HG03342 (cell line): Measurements from ENCODE around the gene ACY1.

Experiments used
- ATAC-seq: cut with Tn5 transposase; IDR thresholded peaks from one replicate; pipeline ENCODE4 v1.9.1; 2021; ENCODE audit warnings: mild to moderate bottlenecking, moderate library complexity; ENCODE audit not compliant: unreplicated experiment

ACY1 gene

DNA sequence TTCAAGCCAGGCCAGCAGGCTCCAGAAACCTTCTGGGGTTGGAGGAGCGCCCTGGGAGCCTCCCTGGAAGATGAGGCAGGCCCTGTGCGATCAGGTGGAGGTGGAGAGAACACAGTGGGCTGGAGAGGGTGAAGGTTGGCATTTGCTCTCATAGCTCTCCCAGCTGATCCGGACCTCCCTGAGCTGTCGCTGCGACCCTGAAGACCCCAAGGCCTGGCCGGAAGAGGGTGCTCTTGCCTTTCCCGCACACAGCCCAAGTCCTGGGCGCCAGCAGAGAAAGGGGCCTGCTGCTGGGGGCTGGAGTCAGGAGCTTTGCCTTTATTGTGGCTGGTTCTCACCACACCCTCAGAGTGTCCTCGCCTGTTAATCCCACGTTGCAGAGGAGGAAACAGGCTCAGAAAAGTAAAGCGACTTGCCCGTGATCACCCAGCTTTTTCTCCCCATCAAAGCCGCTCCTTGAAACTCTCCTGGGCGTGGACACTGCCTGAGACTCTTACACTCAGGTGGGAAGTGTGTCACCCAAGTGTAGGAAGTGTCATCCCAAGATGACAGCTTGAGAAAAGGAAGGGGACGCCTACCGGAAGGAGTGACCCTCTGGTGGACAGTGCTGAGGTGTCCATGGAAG, 20.9 kb downstream of the ACY1 start:
- no peak for ATAC-seq

DNA sequence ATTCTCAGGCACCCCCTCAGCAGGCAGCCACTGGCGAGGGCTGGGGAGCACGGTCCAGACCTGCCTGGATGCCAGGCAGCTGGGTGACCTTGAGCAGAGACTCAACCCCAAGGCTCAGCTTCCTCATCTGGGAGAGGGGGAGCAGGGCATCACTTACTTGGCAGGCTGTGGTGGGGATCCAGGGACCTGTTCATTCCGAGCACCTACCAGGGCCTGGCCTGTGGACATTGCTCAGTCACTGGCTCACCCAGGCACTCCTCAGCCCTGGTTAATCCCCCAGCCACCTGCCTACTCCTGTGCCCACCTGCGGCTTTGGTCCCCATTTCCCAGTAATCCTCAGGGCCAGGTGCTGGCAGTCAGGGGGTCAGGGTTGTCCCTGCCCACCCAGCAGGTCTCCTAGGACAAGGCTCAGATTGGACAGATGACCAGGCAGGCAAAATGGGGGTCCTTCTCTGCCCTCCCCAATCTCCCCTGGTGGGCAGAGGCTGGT, 21.6 kb downstream of the ACY1 start:
- ATAC-seq, result no peak

DNA sequence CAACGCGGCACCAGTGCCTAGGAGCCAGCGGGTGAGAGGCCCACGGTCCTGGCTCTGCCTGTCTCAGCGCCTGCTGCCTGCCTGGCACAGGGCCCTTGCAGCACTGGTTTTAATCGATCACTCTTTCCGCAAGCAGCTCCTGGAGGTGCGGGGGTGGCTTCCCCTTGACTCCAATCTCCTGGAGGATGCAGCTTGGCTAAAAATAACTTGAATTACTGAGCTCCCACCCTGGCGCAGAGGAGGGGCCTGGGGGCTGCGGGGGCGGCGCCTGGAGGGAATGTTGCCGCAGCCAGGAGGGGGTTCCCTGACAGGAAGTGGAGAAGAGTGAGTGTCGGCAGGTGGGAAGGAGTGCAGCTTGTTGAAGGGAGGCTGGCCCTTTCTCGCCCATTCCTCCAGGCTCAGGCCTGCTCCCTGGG, 22.2 kb downstream of the ACY1 start:
- ATAC-seq, result no peak

DNA sequence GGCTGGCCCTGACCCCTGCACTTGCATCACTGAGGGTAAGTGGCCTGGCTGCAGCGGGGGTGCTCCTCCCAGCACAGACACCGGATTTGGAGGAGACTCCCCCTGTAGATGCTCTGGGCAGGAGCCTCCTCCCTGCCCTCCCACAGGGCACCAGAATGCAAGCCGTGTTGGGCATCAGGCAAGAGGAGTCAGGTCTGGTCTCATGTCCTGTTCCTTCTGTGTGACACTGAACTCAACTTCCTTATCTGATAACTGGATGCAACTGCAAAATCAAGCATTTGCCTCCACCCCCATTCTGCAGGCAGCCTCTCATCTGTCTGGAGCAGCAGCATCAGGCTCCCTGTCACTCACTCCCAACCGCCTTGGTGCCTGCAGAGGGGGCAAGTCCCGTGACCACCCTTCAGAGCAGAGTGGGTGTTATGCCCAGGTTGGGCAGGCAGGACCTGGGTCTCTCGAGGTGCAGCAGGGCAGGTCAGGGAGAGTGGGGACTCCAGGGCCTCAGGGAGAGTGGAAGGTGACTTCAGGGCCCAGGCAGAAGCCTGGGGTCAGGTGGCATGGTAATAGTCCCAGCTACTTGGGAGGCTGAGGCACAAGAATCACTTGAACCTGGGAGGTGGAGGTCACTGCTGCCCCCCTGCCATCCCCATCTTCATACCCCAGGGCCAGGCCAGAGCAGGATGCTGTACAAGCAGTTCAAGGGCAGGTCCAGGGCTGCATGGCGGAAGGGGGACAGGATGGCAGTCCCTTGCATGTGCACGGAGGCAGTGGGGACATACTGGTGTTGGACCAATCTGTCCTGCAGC, 22.9 kb downstream of the ACY1 start:
- ATAC-seq, result no peak

DNA sequence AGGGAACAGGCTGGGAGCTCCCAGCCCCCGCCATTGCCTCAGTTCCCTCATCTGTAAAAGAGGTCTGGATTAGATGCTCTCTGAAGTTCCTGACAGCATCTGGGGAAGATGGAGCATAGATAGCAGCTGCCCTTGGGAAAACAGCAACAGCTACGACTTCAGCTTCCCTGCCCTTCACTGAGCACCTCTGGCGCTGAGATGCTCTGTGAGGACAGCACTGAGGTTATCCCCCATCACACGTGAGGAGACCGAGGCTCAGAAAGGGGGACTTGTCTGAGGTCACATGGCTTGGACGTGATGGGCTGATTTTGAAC, 23.4 kb downstream of the ACY1 start:
- ATAC-seq, result no peak

DNA sequence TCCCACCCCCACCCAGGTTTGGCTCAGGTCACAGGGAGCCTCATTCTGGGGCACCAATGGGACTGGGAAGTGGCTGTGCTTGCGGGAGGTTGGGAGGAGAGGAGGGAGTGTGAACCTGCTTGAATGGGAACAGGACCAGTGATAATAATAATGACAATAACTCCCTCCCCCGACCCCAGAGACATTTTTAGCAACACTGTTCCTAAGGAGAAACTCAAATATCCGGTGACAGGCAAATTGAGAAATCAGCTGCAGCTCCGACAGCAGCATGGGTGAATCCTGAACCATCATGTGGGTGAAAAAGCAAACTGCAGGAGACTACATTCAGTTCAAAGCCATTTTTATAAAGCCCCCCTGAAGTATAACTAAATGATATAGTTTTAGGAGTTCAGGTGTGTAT, 24.0 kb downstream of the ACY1 start:
- no peak for ATAC-seq

DNA sequence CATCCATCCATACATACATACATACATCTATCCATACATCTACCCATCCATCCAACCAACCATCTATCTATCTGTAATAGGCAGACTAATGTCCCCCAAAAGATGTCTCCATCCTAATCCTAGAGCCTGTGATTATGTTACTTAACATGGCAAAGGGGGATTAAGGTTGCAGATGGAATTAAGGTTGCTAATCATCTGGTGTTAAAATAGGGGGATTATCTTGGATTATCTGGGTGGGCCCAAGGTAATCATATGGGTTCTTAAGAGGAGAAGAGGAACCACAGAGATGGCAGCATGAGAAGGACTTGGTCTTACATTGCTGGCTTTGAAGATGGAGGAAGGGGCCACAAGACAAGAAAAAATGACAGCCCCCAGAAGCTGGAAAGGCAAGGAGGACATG, 27.1 kb downstream of the ACY1 start:
- no peak for ATAC-seq

DNA sequence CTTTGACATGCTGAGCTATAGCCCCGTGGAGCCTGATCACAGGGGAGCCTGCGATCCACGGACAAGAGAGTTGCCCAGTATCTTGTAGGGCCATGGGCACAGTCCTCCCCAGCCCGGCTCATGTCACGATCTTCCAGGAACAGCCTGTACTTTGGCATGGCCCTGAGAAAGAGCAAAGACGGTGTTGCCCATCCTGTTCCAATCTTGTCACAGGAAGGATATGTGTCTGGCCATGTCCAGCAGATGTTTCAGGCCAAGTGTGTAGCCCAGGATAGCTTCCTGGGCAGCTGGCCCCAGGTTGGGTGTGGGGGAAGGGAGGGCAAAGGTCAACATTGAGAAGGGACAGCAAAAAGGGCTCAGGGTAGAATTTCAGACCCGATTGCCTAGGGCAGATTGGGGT, 29.4 kb downstream of the ACY1 start:
- no peak for ATAC-seq

DNA sequence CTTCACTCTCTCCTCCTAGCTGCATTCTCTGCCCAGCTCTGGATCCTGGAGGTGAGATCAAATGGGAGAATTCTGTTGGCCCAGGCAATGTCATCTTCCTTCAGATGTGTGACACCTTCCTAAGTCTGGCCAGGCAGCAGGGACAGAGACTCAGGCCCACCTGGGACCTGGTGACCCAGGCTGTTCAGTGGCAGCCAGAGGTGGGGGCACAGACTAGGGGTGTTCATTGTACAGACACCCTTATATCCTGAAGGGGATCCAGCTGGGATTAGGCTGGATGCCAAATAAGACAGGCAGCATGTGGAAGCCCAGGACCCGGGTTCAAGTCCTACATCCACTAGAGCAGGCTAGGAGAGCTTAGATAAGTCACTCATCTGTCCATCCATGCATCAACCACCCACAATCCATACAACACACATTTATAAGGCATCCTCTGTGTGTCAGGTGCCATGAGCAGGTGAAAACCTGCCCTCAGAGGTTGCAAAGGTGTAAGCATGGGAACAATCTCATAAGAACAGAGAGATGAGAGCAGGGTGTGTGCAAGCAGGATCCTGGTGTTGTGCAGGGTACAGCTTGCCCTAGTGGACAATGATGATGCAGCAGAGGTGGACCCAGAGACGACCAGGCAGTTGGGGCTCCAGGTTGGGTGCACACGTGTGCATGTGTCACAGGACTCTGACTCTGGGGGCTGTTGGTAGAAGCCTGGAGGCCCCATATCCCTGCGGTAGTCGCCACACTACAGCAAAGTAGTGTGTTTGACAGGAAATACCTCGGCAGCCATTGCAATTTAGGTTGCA, 30.7 kb downstream of the ACY1 start:
- ATAC-seq, result no peak

DNA sequence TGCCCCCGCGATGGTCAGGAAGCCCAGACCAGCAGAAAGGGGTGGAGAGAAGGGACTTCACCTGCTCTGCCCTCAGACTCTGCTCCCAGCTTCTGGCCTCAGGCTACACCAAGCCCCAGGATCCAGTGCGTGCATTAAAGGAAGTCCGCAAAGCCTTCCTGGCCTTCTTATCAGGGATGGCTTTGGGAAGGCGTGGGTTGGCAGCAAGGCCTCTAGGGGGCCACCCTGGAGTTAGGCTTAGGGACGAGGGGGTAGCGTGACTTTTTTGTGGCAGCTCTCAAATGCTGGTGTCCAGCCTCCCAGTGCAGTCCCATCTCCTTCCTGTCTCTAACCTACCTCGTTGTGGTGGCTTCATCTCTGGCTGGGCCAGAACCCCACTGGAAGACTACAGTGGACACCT, 31.3 kb downstream of the ACY1 start:
- ATAC-seq, result no peak

DNA sequence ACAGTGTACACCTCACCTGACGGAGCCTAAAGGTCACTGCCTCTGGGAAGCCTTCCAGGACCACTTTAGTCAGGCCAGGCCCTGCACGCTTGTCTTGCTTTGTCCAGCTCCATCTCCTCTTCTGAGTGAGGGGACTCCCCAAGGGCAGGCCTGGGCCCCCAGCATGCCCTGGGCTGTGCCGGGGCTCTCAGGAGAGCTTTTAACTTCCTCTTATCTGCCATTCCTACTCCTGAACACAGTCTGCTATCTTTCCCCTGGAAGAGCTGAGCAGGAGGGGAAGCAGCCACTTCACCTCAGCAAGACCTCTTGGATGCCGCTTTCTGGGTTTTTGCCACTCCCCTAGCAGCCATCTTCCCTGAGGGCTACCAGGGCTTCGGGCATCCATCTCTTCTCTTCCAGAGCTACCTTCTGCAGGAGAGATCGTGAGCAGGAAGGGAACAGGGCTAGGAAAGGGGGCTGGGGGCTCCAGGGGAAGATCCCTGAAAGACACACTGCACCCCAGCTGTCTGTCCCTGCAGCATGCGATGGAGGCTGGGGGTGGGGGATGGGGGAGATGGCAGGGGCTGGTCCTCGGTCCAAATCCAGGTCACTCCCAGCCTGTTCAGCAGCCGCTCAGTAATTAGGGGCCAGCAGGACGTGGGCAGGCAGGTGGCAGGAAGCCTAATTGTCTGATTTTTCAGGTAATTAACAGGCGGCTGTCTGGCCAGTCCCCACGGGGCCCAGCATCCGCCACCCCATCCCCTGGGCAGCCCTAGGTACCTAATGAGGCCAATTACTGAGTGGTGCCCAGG, 32.3 kb downstream of the ACY1 start:
- no peak for ATAC-seq

DNA sequence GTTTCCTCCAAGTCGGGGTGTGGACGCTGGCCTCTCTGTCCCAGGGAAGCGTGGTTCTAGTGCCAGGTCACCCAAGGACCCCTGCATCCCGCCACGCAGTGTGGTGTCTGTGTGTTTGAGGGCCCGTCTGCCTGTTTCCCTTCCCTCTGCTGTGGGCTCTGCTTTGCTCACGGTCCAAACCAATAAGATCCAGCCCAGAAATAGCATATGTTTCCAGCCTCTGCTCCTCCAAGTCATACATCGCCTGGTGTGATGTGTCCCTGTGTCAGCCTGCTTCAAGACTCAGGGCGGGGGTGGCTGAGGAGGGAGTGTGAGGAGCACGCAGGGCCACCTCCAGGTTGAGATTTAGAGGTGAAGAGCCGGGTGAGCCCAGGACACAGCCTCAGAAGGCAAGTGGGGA, 34.3 kb downstream of the ACY1 start:
- no peak for ATAC-seq

DNA sequence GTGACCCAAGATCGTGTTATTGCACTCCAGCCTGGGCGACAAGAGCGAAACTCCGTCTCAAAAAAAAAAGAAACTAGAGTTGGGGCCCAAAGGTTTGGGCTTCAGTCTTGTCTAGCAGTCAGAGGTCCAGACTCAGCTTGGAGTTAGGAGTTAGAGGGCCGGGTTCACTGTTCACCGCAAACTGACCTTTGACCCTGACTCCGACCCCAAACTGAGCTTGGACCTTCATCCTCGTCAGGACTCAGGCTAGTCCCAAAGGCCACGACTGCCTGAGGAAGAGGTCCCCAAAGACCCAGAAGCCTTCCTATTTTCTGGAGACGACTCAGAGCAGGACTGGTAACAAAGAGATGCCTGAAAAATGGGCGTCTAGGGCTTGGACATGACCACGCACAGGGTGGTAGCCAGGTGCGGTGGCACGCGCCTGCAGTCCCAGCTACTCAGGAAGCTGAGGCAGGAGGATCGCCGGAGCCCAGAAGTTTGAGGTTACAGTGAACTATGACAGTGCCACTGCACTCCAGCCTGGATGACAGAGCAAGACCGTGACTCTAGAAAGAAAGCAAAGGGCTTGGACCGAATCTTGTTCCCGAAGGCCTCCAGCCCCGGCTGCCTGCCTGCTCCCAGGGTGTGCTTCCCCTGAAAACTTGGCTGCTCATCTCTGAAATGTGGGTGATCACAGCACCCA, 35.1 kb downstream of the ACY1 start:
- no peak for ATAC-seq

DNA sequence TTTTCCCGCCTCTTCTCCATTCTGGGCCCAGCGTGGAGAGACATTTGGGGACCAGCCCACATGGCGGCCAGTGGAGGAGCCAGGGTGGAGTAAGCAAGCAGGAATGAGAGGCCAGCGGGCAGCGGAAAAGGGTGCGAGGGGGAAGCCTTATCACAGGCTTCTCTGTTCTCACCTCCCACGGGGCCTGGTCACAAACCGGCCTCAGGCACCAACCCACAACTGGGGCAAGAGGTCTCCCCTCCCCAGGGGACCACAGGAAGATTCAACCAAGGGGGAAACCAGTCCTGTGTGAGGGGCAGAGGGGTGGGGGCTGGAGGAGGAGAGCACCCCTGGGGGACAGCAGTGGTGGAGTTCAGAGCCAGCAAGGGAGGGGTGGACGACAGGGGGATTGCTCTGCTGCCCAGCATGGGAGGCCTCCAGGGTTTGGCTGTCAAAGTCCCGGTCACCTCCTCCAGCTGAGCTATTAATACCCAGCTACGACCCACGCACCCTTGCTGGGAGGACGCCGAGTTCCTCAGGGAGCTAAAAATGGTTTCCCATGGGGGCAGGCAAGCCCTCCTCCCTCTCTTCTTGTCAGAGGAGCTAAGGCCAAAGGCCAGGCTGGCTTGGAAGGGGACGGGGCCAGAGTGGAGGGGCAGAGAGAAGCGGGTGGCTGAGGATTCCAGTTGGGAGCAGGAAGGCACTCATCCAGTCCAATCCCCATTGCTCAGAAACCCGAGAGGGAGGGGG, 36.2 kb downstream of the ACY1 start:
- ATAC-seq, result no peak

DNA sequence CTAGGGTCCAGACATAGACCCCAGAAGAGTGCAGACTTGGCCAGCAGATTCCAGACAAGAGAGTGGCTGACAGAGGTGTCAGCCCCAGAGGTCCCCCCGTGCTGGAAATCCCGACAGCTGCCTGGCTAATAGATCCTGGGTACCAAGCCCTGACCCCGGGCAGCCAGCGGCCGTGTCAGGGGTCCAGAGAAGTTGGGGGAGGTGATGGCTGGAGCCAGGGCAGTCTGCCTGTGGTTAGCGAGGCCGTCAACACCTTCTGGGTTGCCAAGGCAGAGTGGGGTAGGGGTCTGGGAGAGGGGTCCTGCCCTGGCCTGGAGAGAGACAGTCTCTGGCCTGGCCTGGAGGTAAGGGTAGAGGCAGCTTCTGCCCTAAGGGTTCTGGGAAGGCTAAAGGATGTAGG, 37.5 kb downstream of the ACY1 start:
- ATAC-seq, result no peak

DNA sequence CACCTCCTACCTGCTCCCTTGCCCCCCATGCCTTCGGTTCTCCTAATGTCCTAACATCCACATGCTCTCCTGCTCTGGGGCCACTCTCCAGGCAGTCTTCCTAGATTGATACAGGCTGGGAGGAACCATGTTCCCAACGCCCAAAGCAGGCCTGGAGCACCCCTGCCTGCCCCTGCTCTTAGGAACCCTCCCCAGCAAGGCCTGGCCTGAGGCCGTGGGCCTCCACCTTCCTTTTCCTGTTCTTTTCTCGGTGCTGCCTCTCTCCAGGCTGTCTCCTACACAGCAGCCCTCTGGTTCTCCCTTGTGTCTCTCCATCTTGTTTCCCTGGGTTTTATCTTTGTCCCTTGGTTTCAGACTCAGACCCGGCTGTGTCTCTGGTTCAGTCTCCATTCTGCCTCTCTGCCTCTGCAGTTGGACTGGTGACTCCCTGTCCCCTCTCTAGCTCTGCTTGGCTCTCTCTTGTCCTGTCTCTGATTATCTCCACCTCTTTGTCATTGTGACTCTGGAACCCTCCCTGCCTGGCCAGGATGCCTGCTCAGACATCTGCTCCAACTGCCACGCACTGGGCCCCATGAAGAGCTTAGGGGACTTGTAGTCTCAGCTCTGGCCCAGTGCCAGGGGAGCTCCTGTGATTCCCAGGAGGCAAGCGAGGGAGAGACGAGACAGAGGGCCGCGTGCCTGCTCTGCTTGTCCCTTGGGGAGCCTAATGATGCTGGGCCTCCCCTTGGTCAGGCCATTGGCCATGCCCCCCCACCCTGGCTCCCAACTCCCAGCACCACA, 38.3 kb downstream of the ACY1 start:
- ATAC-seq, result no peak

DNA sequence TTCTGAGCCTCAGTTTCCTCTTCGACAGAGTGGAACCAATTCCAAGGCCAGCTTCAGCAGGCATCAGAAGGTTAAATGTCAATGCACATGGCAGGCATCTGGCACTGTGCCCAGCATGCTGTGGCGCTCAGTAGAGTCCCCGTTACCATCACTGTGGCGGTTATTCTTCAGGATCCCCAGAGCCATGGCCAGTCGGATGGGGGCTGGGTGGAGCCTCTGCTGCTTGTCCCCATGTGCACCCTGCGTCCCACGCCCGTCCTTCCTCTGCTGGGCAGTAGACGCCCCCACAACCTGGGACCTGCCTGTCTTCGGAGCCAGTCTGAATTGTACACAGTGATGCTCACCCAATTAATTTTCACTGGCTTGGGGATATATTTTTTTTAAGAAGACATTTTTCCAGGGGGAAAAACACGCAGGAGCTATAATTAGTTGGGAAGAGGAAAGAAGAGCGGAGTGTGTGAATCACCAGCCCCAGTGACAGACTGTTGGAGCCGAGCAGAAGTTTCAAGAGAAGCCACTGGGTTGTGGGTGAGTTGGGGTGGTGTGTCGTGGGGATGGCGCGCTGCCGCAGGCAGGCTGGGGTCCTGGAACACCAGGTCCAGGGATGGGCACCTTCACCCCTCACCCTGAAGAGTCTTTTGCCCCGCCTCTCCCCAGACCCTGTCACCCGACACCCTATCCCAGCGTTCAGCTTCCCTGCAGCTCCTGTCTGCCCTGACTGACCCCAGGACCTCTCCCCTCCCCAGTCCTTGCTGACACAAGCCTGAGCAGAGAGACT, 39.2 kb downstream of the ACY1 start:
- no peak for ATAC-seq

DNA sequence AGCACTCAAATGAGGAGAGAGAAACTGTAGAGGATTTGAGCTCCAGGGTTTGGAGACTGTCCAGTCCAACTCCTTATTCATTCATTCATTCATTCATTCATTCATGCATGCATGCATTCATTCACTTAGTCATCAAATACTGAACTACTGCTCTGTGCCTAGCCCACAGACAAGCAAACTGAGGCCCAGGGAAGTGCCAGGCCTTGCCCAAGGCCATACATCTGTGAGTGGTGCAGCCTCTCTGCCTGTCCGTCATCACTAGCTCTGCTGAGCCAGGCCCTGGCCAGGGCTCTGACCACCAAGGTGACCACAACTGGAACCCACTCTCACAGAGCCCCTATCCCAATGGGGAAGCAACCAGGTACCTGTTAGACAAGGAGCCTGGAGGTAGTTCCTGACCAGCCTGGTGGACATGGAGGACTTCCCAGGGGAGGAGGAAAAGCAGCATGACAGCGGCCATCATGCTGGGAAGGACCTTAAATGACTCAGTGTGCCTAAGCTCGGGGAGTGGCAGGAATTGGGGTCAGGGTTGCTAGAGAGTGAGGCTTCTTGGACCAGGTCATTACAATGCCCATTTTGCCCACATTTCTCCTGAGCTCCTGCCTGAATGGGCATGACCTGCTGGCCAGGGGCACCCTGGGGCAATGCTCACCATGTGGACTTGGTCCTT, 39.9 kb downstream of the ACY1 start:
- ATAC-seq, result no peak
